ENCODE results near the gene STAG1. TPM values are rescaled to one million over a fixed set of nuclear protein-coding genes. Genes with fewer than 3 reads are reported as not detected.

Gene STAG1
- polyA plus RNA-seq, 3 donors, result 7.2 to 10.0 (median 7.5) TPM

DNA sequence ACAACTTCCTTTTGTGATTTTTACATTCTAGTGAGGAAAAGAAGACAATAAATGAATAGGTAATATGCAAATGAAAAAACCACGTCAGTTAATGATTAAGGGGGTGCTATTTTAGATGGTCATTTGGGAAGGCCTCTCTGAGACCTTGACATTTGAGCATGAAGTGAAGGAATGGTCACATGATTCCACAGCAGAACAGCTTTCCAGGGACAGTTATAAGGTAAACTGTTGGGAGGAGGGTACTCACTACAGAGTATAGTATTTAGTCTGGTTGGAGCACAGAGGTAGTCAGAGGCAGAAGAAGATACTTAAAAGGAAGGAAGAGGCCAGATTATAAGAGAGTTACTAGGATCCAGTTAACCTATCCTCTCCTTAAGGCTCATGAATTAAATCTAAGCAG, 246.5 kb downstream of the STAG1 start:
- Histone ChIP-seq H4K20me1 (ENCODE audit: insufficient read depth, low read length) (no peaks in the 10 kb centered on the region), H3K27ac (ENCODE audit: low read depth in 1 of 2, low read length in 2 of 2) (no peak overlapping the region), H3K27me3 (ENCODE audit: control insufficient read depth in 2 of 2, insufficient read depth in 2 of 2, low read length in 2 of 2) (no peaks in the 10 kb centered on the region), H3K36me3 (replicated peaks in 1 of 2; ENCODE audit: control insufficient read depth in 1 of 2, insufficient read depth in 2 of 2, low read length in 2 of 2) (peaks cover 2 to 19% of the 10 kb centered on the region in 2 donors), H3K9me3 (replicated peaks in 1 of 2; ENCODE audit: control insufficient read depth in 1 of 2, insufficient read depth in 1 of 2, low read length in 2 of 2) (no peaks in the 10 kb centered on the region), H3K4me3 (replicated peaks in 1 of 3; ENCODE audit: low read depth in 2 of 3, low read length in 3 of 3) (no peak overlapping the region), H3K4me1 (ENCODE audit: control insufficient read depth in 1 of 2, insufficient read depth in 2 of 2, low read length in 2 of 2) (no peaks in the 10 kb centered on the region), H3K4me2 (replicated peaks; ENCODE audit: extremely low read depth, low read length, poor library complexity, severe bottlenecking) (no peak overlapping the region), H3K9ac (ENCODE audit: insufficient read depth, low read length, poor library complexity, severe bottlenecking) (no peak overlapping the region), H3K79me2 (ENCODE audit: insufficient read depth, low read length) (no peaks in the 10 kb centered on the region), H2AFZ (ENCODE audit: insufficient read depth, low read depth, low read length, poor library complexity, severe bottlenecking) (no peak overlapping the region)
- H3K9me3 Mint-ChIP-seq, result no peaks in the 10 kb centered on the region
- H3K36me3 Mint-ChIP-seq, result peaks cover 14 to 38% of the 10 kb centered on the region in 2 donors
- no peak overlapping the region for H3K27ac Mint-ChIP-seq
- no peak overlapping the region for H3K4me3 Mint-ChIP-seq
- 100% methylated on average over 1 of the region's 1 CpG for WGBS (ENCODE audit: insufficient coverage)
- no peak for DNase-seq
- intact Hi-C loops (cut with micrococcal nuclease), result no loop called here
- H3K27me3 Mint-ChIP-seq (ENCODE audit: low read depth in 3 of 3), result peaks cover 0 to 2% (median 0%) of the 10 kb centered on the region in 3 donors
- peaks cover 3% of the 10 kb centered on the region for H3K4me1 Mint-ChIP-seq
- TF ChIP-seq, protein P1, sequence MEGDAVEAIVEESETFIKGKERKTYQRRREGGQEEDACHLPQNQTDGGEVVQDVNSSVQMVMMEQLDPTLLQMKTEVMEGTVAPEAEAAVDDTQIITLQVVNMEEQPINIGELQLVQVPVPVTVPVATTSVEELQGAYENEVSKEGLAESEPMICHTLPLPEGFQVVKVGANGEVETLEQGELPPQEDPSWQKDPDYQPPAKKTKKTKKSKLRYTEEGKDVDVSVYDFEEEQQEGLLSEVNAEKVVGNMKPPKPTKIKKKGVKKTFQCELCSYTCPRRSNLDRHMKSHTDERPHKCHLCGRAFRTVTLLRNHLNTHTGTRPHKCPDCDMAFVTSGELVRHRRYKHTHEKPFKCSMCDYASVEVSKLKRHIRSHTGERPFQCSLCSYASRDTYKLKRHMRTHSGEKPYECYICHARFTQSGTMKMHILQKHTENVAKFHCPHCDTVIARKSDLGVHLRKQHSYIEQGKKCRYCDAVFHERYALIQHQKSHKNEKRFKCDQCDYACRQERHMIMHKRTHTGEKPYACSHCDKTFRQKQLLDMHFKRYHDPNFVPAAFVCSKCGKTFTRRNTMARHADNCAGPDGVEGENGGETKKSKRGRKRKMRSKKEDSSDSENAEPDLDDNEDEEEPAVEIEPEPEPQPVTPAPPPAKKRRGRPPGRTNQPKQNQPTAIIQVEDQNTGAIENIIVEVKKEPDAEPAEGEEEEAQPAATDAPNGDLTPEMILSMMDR (IDR thresholded peaks at IDR 0.05), result no peak

DNA sequence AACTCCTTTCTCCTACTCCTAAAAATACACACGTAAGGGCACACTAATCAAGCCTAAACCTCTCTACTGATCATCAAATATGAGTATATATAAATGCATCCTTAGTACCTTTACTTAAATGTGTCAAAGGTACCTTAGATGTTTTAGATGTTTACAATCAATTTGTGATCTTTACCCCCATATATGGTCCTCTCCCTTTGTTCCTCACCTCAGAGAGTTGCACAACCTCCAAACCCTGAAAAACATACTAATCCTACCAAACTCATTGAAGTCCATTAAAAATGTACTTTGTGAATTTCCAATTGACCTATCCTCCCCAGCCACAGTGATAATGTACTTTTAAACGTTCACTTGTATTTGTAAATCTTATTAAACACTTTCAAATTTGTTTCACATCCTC, 249.1 kb downstream of the STAG1 start:
- no peaks in the 10 kb centered on the region for H3K79me2 ChIP-seq (ENCODE audit: insufficient read depth, low read length)
- no peak overlapping the region for H2AFZ ChIP-seq (ENCODE audit: insufficient read depth, low read depth, low read length, poor library complexity, severe bottlenecking)
- H3K36me3 ChIP-seq (replicated peaks in 1 of 2; ENCODE audit: control insufficient read depth in 1 of 2, insufficient read depth in 2 of 2, low read length in 2 of 2), result peaks cover 8 to 41% of the 10 kb centered on the region in 2 donors
- H3K4me1 ChIP-seq (ENCODE audit: control insufficient read depth in 1 of 2, insufficient read depth in 2 of 2, low read length in 2 of 2), result no peaks in the 10 kb centered on the region
- Mint-ChIP-seq H3K27me3 (ENCODE audit: low read depth in 3 of 3) (no peaks in the 10 kb centered on the region), H3K9me3 (no peaks in the 10 kb centered on the region), H3K4me1 (no peaks in the 10 kb centered on the region), H3K27ac (no peak overlapping the region), H3K4me3 (no peak overlapping the region), H3K36me3 (peaks cover 24 to 38% of the 10 kb centered on the region in 2 donors)
- no peak overlapping the region for H3K4me3 ChIP-seq (replicated peaks in 1 of 3; ENCODE audit: low read depth in 2 of 3, low read length in 3 of 3)
- no peak overlapping the region for H3K9ac ChIP-seq (ENCODE audit: insufficient read depth, low read length, poor library complexity, severe bottlenecking)
- no peaks in the 10 kb centered on the region for H4K20me1 ChIP-seq (ENCODE audit: insufficient read depth, low read length)
- 100% methylated on average over 1 of the region's 2 CpGs for WGBS (ENCODE audit: insufficient coverage)
- DNase-seq, result no peak
- H3K9me3 ChIP-seq (replicated peaks in 1 of 2; ENCODE audit: control insufficient read depth in 1 of 2, insufficient read depth in 1 of 2, low read length in 2 of 2), result no peaks in the 10 kb centered on the region
- TF ChIP-seq, protein P1 (IDR thresholded peaks at IDR 0.05), result no peak
- H3K4me2 ChIP-seq (replicated peaks; ENCODE audit: extremely low read depth, low read length, poor library complexity, severe bottlenecking), result no peak overlapping the region
- intact Hi-C loops (cut with micrococcal nuclease), result no loop called here
- no peak overlapping the region for H3K27ac ChIP-seq (ENCODE audit: low read depth in 1 of 2, low read length in 2 of 2)
- H3K27me3 ChIP-seq (ENCODE audit: control insufficient read depth in 2 of 2, insufficient read depth in 2 of 2, low read length in 2 of 2), result no peaks in the 10 kb centered on the region

All from CD14-positive monocyte (primary cell).